ENCODE results near the gene TBC1D10A.

TBC1D10A gene

DNA sequence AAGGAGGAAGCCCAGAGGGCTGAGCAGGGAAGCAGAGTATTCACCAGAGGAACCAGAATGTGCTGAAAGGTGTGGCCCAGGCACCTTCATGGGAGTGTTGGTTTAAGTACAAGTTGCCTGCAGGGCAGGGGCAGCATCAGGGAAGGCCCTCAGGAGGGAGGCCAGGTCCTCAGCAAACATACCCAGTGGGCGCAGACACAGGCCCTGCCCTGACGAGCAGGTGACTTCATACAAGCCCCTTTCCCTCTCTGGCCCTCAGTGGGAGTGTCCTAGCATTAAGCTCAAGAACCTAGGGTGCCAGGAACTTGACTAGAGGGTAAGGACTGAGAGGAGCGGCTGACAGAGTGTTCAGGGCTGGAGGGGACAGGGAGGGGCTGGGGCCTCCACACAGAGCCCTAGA lies 29.9 kb downstream of the TBC1D10A start:
- Histone ChIP-seq H3K4me1 (peaks cover 37 to 95% (median 90%) of the 10 kb centered on the region in 10 experiments), H3K9me3 (replicated peaks in 1 of 11) (no peaks in the 10 kb centered on the region), H3K27me3 (no peaks in the 10 kb centered on the region), H4K20me1 (peaks cover 0 to 32% (median 0%) of the 10 kb centered on the region in 11 experiments; a peak in 7 of 22 replicates), H3K4me2 (peak overlapping the region in 8 of 11 experiments; percentile 41 to 86 (median 74); a peak in 13 of 22 replicates), H3K4me3 (no peak overlapping the region), H3K36me3 (peaks cover 19 to 94% (median 66%) of the 10 kb centered on the region in 11 experiments; a peak in 21 of 22 replicates), H3K27ac (no peak overlapping the region), H3K9ac (0 out of 22 replicates have a peak overlapping the region, but pooled peaks of 1 of the 11 experiments have one; percentile 6)
- no peak for TF ChIP-seq Cebpa-rat (IDR thresholded peaks at IDR 0.05)

DNA sequence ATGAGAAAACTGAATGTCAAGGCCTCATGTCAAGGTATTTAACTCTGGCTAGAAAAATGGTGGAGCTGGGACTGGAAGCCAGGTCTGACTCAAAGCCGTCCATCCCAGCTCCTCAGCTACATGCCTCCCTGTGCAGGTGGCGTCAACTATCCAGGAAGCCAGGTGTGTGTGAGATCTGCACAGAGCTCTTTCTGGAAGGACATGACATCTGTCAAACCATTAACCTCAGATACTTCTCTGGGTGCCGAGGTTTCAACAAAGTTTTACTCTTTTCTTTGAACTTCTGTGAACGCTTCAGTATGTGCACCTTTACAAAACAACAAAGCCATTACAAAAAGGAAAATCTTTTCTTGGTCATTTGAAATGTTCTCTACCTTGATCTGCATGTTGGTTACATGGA lies 30.4 kb downstream of the TBC1D10A start:
- TF ChIP-seq Cebpa-rat (IDR thresholded peaks at IDR 0.05) = no peak
- Histone ChIP-seq H3K27ac (no peak overlapping the region), H3K4me2 (peak overlapping the region in 5 of 11 experiments; percentile 55 to 100 (median 75); a peak in 8 of 22 replicates), H4K20me1 (peaks cover 0 to 35% (median 0%) of the 10 kb centered on the region in 11 experiments; a peak in 7 of 22 replicates), H3K4me3 (no peak overlapping the region), H3K9ac (no peak overlapping the region), H3K36me3 (peaks cover 19 to 95% (median 69%) of the 10 kb centered on the region in 11 experiments; a peak in 21 of 22 replicates), H3K9me3 (replicated peaks in 1 of 11) (no peaks in the 10 kb centered on the region), H3K4me1 (peaks cover 37 to 95% (median 90%) of the 10 kb centered on the region in 10 experiments), H3K27me3 (no peaks in the 10 kb centered on the region)

DNA sequence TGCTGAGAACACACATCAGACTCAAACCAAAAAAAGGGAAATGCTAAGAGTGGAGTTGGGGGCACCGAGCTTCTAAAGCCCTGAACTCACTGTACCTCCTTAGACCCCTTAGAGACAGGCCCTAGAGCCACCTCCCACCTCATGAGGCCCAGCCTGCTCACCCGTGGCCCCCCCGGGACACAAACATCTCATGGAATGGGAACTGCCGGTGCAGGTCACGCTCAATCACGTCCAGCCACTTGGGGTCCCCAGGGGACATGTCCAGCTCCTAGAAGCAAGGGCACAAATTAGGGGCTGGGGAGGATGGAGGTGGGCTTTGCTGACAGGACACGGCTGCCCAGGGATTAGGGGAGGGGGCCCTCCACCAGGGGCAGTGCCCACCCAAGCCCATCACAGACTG lies 31.2 kb downstream of the TBC1D10A start:
- Histone ChIP-seq H4K20me1 (peaks cover 0 to 35% (median 0%) of the 10 kb centered on the region in 11 experiments; a peak in 7 of 22 replicates), H3K9ac (peak overlapping the region in 3 of 11 experiments; percentile 14 to 21 (median 19); a peak in 2 of 22 replicates), H3K27me3 (no peaks in the 10 kb centered on the region), H3K4me3 (no peak overlapping the region), H3K4me2 (peak overlapping the region in 8 of 11 experiments; percentile 37 to 100 (median 62); a peak in 15 of 22 replicates), H3K9me3 (replicated peaks in 1 of 11) (no peaks in the 10 kb centered on the region), H3K4me1 (peaks cover 37 to 95% (median 90%) of the 10 kb centered on the region in 10 experiments), H3K36me3 (peaks cover 19 to 88% (median 69%) of the 10 kb centered on the region in 11 experiments; a peak in 21 of 22 replicates), H3K27ac (peak overlapping the region in 2 of 11 experiments; percentile 10 to 26; a peak in 3 of 22 replicates)
- TF ChIP-seq Cebpa-rat (IDR thresholded peaks at IDR 0.05) = no peak

DNA sequence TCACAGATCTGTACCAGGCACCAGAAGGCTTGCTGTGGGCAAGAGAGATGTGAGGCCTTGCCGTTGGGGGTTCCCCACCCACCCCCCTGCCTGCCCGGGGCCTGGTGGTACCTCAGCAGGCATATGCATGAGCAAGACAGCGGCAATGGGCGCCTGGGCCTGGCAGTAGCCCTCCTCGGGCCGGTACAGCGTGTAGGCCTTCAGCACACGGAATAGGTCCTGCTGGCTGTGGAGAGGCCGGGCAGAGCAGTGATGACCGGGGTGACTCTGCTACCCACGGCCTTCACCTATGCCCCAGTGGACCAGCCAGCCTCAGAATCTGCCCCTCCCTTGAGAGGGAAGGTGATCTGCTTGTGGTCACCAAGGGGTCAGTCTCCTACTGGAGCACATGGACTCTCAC lies 31.9 kb downstream of the TBC1D10A start:
- Histone ChIP-seq H3K27ac (peak overlapping the region in 2 of 11 experiments; percentile 14 to 26; a peak in 1 of 22 replicates), H4K20me1 (peaks cover 0 to 35% (median 0%) of the 10 kb centered on the region in 11 experiments; a peak in 7 of 22 replicates), H3K4me1 (peaks cover 38 to 97% (median 92%) of the 10 kb centered on the region in 10 experiments), H3K36me3 (peaks cover 19 to 81% (median 69%) of the 10 kb centered on the region in 11 experiments; a peak in 21 of 22 replicates), H3K9ac (peak overlapping the region in 2 of 11 experiments; percentile 13 to 56; a peak in 1 of 22 replicates), H3K4me2 (peak overlapping the region in 7 of 11 experiments; percentile 37 to 100 (median 62); a peak in 11 of 22 replicates), H3K27me3 (no peaks in the 10 kb centered on the region), H3K4me3 (no peak overlapping the region), H3K9me3 (replicated peaks in 1 of 11) (no peaks in the 10 kb centered on the region)
- no peak for TF ChIP-seq Cebpa-rat (IDR thresholded peaks at IDR 0.05)

- 0 out of 22 replicates have a peak overlapping the region, but pooled peaks of 3 of the 11 experiments have one; percentile 2 to 7 (median 5) for H3K27ac ChIP-seq
- peaks cover 0 to 35% (median 0%) of the 10 kb centered on the region in 11 experiments; a peak in 7 of 22 replicates for H4K20me1 ChIP-seq
- H3K4me2 ChIP-seq = peak overlapping the region in 5 of 11 experiments; percentile 22 to 100 (median 75); a peak in 11 of 22 replicates
- no peak overlapping the region for H3K4me3 ChIP-seq
- no peaks in the 10 kb centered on the region for H3K9me3 ChIP-seq (replicated peaks in 1 of 11)
- H3K9ac ChIP-seq = peak overlapping the region in 3 of 11 experiments; percentile 13 to 56 (median 30); a peak in 4 of 22 replicates
- peaks cover 19 to 73% (median 65%) of the 10 kb centered on the region in 11 experiments; a peak in 21 of 22 replicates for H3K36me3 ChIP-seq
- peaks cover 39 to 95% (median 92%) of the 10 kb centered on the region in 10 experiments for H3K4me1 ChIP-seq
- no peaks in the 10 kb centered on the region for H3K27me3 ChIP-seq
- no peak for TF ChIP-seq Cebpa-rat (IDR thresholded peaks at IDR 0.05)
Measured at GRCh38 chr22:30294066-30294465, 32.7 kb downstream of the TBC1D10A start.

DNA sequence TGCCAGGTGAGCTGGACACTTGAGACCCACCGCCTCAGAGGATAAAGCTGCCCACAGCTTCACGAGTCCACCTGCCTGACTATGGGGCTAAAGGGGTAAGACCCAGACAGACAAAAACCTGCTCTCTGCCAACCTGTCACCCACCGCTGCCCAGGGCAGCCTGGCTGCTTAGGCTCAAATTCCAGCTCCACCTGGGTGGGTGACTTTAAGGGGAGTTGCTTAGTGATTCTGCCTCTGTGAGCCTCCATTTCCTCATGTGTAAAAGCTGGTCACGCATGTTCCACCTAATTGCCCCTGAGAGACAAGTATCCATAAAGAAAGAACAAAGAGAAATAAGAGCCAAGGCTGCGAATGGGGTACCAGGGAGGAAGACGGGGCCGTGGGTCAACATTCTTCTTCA lies 33.7 kb downstream of the TBC1D10A start:
- Histone ChIP-seq H3K27ac (peak overlapping the region in 5 of 11 experiments; percentile 77 to 89 (median 85); a peak in 5 of 22 replicates), H3K9me3 (replicated peaks in 1 of 11) (no peaks in the 10 kb centered on the region), H3K9ac (0 out of 22 replicates have a peak overlapping the region, but pooled peaks of 1 of the 11 experiments have one; percentile 83), H3K4me2 (peak overlapping the region in 8 of 11 experiments; percentile 96 to 100 (median 99); a peak in 14 of 22 replicates), H3K4me3 (no peak overlapping the region), H3K36me3 (peaks cover 19 to 63% (median 59%) of the 10 kb centered on the region in 11 experiments; a peak in 21 of 22 replicates), H3K4me1 (peaks cover 39 to 95% (median 91%) of the 10 kb centered on the region in 10 experiments), H4K20me1 (peaks cover 0 to 35% (median 0%) of the 10 kb centered on the region in 11 experiments; a peak in 7 of 22 replicates), H3K27me3 (no peaks in the 10 kb centered on the region)
- no peak for TF ChIP-seq Cebpa-rat (IDR thresholded peaks at IDR 0.05)

DNA sequence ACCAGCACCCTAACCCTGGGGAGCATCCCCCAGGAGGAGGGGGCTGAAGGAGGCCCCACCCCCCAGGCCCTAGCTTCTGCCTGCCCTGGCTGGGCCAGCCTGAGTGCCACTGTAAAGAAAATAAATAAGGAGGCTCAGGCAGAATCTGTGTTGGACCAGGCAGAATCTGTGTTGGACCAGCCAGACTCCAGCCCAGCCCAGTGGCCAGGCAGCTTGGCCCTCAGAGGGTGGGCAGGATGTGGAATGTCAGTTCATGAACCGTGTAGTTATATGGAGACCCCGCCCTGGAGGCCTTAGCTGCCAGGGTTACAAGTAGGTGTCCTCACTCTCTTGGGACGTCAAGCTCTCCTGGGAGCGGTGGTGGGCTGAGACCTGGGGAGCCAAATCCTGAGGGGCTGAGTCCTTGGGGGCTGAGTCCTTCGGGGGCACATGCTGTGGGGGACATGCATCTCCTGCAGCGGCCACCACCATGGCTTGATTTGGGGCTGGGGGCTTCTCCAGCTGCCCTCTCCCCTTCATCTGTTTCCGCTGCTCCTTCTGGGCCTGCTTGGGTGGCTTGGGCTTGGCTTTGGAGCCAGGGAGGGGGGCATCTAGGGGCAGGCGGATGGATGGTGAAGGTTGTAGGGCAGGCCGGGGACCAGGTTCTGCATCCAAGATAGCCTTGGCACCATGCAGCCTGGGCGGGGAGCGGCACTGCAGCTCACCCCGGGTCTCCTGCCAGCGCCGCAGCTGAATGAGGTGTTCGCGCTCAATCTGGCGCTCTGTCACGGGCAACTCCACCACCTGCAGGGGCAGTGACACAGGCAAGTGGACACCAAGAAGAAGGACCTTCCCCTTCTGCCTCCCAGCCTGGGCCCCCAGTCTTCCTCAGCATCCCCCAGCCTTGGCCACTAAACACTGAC lies 34.4 kb downstream of the TBC1D10A start:
- H3K36me3 ChIP-seq = peaks cover 19 to 57% (median 52%) of the 10 kb centered on the region in 11 experiments; a peak in 21 of 22 replicates
- peaks cover 0 to 37% (median 0%) of the 10 kb centered on the region in 11 experiments; a peak in 7 of 22 replicates for H4K20me1 ChIP-seq
- H3K9ac ChIP-seq = peak overlapping the region; percentile 30 to 83 (median 76); a peak in 16 of 22 replicates
- no peaks in the 10 kb centered on the region for H3K27me3 ChIP-seq
- TF ChIP-seq Cebpa-rat (IDR thresholded peaks at IDR 0.05) = no peak
- H3K27ac ChIP-seq = peak overlapping the region in 9 of 11 experiments; percentile 48 to 89 (median 81); a peak in 16 of 22 replicates
- no peak overlapping the region for H3K4me3 ChIP-seq
- H3K9me3 ChIP-seq (replicated peaks in 1 of 11) = no peaks in the 10 kb centered on the region
- H3K4me1 ChIP-seq = peaks cover 43 to 91% (median 87%) of the 10 kb centered on the region in 10 experiments
- peak overlapping the region; percentile 96 to 100 (median 99) for H3K4me2 ChIP-seq
